ENCODE results near the gene PVALB.

Gene PVALB

DNA sequence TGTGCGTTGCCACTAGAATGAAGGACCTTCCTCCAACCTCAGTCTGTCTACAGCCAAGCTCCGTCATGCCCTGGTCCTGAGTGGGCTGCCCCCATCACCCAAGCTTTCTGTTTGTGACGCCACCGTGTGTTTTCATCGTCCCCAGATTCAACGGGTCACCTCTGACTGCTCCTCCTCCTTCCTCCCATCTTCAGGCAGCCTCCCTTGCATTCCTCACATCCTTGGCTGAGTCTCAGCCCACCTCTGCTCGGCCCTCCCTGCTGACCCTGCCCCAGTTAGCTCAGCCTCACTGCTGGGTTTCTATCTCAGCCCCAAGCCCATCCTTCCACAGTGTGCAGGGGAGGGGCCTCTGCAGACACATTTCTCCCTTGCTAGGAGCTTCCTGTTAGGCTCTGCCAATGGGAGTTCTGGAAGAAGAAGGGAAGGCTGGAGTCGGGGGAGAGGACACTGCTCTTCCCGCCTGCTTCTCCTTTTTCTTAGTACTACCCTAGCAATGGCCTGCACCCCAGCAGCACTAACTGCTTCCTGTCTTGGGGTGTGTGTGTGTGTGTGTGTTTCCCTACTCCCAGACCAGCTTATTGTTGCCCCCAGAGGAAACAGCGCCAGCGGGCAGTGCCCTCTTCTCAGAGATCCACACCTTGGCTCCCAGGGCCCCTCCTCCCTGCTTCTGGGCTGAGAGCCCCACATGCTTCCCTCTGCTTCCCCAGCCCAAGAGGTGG is 46.2 kb downstream of the PVALB start:
- DNase-seq: no peak

DNA sequence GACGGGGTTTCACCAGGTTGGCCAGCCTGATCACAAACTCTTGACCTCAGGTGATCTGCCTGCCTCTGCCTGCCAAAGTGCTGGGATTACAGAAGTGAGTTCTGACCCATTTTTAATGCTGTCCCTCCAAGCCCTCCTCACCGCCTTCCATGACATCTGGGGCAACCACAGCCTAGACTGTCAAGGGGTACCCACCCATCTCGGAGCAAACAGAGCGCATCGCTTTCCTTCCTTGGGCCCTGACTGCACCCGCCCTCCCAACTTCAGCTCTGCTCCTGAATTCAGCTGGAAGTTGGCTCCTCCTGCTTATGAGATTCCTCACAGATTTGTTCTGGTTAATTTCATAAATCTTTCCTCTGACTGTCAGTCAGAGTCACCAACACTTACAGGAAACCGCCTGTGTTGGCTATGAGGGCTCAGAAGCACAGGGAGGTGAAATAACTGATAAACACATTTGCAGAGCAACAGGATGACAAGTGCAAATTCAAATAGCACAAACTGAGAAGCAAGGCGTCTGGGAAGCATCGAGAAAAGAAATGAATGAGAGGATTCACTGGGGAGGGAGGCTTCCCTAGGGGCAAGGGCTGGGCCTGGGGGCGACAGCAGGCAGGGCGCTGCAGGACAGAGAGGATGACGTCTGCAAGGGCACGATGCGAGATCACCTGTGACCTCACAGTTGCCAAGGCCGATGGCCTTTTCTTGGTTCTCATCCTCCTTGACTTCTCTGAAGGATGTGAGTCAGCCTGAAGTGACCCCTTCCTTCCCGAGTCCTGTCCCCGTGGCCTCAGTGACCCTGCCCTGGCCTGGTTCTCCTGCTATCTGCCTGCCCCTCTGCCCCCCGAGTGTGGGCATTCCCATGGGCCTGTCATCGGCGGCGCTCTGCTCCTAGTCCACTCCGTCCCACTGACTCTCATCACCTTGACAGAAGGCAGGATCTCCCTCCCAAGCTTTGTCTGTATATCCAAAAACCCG is 47.0 kb downstream of the PVALB start:
- DNase-seq: no peak

DNA sequence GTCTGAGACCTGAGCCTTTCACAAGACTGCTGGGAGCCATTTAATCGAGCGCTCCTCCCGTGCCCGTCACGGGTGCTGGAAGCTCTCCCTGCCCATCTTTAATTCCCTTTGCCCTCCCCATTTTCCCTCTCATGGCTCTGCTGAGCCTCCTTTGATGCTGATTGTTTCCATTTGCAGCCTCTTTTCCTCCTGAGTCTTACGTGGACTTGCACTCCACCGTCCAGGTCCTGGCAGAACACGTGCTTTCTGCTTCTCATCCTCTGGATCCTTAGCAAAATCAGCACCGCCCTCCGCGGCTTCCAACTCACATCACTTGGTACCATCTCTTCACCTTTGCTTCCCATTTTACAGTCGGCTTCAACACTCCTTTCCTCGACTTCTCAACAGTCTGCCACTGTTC is 48.2 kb downstream of the PVALB start:
- DNase-seq: no peak

DNA sequence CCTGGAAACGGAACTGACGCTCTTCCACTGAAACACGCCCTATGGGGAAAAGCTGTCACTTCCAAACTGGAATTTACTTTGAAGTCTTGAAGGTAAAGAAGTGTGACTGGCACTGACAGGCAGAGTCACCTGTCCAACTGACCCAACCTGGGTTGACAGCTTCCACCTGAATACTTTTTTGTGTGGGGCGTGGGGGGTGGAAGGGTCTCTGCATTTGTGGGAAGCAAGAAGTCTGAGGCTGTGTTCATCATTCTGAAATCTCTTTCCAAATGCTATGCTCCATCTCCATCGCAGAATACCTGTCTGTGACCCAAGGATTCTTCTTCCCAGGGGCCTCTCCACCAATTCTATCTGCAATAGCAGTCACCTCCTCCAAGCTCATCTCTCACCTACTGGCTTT is 48.7 kb downstream of the PVALB start:
- no peak for DNase-seq

DNA sequence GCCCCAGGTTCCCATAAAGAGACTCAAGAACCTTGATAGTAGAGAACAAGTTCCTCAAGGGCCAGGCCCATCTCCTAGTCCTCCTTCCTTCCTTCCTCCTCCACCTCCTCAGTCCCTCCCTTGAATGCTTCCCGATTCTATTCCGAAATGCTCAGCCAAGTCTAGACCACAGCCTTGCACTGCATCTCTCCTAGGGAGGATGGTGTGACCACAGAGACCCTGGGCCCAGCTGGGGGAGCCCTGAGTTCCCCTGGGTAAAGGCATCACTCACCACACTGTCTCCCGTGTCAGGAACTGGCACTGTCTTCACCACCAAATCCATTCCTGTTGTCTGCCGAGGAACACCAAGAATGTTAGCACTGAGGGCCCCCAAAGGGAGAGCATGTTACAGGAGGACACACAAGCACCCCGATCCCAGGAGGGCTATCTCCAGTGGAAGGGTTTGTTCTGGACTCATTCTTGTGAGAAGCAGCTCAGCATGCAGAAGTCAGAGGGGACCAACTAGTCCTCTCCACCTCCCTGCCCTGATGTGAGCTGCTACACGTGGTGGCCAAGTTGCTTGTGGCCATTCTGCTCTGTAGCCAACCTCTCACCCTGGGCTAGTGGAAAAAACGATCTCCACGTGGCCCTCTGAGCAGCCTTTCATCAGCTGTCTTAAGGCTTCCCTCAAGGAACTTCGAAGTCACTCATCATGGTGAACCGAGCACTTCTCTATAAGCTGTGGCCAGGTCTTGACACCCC is 49.6 kb downstream of the PVALB start:
- no peak for DNase-seq

DNA sequence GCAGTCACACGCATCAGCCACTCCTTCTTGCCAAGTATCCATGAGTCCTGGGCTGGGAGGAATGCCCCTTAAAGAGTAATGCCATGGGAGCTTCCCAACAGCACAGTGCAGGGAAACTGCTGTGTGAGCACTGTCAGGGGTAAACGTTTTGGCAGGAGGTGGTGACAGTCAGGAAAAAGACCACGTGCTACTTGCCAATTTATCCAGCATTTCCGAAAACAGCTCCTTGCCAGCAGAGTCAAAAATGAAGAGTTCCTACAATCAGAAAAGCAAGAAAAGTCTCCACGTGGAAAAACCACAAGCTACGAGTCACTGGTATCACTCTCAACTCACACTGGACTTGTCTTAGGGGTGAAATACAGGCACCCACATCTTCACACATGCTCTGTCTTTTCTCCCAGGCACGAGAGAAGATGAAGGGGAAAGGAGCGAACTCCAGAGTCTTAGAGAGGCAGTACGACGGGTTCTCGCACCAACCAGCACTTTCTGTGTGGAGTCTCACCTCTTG is 50.8 kb downstream of the PVALB start:
- DNase-seq: no peak

DNA sequence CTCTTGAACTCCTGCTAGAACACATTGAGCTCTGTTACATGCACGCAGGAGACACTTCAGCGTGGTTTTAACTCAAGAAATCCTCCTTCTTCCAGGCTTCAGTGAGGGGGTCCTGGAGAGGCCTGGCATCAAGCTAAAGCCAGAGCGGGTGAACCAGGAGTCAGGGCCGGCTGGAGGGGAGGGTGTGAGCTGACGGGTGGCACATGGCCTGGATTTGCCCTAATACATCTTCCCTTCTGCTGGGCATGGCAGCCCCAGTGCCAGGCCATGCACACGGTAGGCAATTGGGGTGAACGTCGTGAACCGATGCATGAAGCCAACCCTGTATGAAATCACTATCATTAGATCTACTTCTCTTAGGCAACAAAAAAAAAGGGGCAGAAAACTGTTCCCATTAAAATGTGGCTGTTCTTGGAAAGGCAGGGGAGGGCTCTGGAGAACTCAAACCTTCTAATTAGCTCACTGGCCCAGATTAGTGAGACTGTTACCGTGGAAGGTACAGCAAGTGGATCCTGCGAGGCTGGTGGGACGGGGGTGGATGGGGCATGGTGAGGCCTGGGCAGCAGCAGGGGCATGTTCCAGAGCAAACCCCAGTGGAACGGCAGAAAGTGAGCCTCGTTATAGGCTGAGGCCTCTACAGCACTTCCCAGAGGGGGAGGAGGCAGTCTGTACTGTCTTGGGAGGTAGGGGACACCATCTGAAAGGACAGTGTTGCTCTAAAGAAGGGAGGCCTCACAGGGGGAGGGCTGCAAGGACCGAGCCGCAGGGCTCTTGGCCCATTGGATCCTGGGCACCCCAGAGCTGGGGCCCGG is 51.5 kb downstream of the PVALB start:
- DNase-seq: no peak

DNA sequence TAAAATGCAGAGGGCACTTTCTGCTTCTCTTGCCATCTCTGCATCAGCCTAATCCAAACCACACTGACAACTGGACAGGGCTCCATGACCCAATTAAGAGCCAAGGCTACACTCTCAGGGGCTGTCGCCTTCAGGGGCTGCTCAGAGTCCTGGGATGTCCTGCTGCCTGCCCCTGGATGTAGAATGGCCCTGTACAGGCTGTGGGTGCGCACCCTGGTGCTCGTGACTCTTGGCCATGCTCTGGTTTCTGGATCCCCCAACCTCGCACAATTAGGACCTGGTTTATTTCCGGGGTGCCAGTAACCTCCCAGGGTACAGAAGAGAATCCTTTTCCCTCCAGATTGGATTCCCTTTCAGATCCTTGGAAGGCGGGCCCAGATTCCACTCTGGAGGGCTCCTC is 52.2 kb downstream of the PVALB start:
- no peak for DNase-seq

DNA sequence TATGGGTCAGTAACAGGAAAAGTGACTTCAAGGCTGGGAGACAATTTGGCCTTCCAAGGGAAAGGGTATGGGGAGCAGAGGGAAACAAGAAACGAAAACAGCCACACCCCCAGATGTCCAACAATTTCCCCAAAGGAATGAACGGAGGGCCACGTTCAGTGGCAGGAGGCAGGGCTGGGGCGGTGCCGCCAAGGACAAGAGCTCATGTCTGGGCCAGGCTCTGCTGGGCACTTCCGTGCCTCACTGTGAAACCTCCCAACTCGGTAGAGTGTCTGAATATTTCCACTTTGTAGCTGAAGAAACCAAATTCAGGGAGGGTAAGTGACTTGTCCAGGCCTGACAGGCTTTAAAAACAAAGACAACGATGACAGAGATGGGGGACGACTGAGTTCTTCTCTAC is 52.8 kb downstream of the PVALB start:
- no peak for DNase-seq

DNA sequence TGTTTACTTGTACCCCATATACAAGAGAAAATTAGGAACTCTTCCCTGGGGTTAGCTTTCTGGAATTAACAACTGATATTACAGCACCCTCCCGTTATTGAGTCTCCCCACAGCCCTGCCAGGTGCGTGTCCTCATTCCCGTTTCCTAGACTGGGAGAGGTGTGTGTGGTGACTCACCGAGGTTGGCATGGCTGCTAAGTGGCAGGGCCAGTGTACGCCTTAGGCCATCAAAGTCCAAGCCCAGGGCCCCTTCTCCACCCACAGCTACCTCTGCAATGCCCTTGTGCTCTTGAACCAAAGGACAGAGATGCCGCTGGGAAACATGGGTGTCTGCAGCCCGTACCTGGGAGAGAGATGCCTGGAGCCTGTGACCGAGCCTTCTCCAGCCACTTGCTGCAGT is 53.3 kb downstream of the PVALB start:
- DNase-seq: no peak

DNA sequence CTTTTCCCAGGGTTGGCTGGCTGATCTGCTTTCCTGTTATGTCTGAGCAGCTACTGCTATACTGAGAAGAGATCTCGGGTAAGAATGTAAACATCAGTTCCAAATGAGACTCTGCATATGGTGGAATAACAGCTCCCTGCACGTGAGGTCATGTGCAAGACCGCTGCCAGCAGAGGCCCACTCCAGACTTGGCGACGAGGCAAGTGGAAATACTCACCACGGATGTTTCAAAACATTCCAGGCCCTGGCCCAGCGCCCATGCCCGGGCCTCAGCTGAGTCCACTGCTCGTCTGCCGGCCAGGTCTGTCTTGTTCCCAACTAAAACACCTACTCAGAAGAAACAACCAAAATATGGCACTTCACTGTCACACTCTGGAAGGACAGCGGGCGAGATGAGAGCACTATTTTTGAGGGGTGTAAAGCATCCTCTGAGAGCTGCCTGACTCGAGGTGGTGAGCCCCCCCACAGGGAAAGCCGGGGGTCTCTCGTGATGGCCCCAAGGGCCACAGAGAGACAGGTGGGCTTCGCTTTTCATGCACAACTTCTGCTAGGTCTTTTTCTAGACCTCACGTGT is 54.1 kb downstream of the PVALB start:
- no peak for DNase-seq

DNA sequence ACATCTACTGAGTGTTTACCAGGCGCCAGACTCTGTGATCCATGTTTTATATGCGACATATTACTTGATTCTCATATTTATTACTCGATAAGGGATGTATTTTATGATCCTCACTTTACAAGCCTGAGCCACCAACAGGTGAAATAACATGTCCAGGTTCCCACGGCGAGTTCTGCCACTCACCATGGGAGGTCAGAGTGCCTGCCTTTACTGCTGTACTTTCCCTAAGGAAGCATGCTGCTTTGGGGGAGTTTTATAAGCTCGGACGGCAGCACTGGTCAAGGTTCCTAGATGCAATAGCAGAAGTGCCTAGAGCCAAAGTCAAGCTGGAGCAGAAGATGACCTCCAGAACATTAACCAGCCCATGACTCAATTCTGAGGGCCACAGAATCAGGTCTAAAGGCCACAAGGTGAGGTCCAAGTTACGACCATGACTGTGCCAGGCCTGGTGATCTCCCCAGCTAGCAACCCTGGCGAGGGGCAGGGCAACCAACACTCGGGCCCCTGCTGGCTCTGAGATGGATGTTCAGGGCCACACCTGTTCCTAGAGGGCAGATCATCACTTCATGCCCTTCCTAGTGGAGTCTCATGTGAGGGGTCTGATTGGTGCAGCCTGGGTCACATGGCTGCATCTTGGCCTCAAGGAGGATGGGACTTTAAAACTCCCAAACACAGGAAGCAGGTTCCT is 55.1 kb downstream of the PVALB start:
- no peak for DNase-seq

DNA sequence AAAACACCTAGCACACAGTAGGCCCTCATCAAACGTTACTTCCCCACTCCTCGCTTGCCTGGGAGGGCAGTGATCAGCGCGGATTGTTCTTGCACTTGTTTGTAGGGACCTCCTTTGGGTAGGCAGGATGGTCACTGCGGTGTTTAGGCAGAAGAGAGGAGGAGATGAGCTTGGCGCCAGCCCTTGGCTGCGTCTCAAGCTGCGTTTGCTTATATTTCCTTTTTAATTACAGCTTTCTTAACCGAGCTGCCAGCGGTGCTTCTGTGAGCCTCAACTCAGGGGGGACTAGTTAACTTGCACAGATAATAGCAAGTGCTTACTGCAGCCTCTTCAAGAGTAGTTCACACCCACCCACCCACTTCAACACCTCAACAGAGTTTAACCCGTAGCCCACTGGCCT is 56.0 kb downstream of the PVALB start:
- DNase-seq: no peak

DNA sequence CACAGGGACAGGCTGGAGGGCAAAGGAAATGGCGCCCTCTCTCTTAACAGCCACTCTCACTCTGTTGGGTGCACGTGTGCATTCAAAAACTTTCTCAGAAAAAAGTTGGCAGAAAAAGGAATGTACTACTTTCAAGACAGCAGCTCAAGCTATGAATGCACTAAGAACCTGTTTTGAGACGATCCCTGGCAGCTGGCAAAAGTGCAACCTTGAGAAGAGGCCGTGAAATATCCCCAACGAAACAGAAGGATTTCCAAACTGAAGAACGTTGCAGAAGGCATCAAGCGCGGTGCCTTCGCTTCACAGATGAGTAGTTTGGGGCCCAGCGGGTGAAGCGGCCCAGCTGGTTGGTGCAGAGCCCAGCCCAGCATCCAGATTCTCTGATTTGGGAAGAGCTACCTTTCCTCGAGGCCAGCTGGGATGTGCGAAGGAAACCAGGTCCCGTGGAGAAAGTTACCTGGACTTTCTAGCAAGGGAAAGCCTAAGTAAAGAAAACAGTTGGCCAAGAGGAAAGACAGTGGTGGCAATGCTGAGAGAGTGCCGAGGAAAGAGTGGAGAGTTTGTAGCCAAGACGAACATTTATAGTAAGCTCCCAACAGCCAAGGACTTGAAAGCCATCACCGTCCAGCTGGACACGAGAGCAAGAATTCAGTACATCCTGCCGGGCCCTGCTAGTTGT is 57.2 kb downstream of the PVALB start:
- no peak for DNase-seq

DNA sequence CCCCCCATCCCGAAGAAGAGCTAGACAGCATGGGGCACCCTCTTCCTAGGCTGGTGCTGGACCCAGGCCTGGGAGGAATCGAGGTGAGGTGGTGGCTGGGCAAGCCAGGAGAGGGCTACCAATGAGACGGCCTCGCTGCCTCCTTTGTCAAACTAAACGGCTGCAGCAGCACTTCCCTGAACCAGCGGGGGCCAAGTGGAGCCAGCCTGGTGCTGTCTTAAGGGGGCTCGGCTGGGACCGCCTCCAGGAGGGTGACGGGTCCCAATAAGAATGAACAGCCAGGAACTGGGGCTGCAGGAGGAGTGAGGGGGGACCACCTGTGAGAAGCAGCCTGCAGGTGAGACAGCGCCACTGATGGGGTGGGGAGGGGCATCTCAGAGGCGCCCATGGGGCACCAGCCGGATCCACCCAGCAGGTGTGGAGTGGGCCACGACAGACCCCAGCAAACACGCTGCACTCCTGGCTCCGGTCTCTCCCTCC is 58.0 kb downstream of the PVALB start:
- no peak for DNase-seq

DNA sequence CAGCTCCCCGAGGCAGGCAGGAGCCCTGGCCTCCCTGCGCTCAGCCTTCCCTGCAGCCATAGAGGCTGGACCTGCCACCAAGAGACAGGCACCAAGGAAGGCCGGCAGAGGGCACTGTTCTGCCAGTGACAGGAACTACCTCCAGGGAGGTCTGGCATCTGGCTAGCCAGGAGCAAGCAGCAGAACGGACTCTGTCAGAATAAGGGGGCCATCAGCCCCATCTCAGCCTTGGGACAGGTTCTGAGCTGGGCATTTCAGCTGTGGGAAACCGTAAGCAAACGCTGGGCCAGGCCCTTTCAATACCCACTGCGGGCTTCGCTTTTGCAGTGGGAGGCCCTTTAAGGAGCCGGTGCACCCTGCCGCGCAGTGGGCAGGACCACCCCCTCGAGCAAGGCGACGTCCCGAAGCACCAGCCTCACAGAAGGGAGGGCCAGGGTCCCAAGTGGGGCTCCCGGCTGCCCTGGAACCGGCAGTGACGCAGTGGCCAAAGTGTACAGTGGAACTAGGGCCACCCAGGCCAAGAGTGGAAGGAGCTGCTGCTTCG is 59.1 kb downstream of the PVALB start:
- peak; percentile 45 to 57 for DNase-seq

DNA sequence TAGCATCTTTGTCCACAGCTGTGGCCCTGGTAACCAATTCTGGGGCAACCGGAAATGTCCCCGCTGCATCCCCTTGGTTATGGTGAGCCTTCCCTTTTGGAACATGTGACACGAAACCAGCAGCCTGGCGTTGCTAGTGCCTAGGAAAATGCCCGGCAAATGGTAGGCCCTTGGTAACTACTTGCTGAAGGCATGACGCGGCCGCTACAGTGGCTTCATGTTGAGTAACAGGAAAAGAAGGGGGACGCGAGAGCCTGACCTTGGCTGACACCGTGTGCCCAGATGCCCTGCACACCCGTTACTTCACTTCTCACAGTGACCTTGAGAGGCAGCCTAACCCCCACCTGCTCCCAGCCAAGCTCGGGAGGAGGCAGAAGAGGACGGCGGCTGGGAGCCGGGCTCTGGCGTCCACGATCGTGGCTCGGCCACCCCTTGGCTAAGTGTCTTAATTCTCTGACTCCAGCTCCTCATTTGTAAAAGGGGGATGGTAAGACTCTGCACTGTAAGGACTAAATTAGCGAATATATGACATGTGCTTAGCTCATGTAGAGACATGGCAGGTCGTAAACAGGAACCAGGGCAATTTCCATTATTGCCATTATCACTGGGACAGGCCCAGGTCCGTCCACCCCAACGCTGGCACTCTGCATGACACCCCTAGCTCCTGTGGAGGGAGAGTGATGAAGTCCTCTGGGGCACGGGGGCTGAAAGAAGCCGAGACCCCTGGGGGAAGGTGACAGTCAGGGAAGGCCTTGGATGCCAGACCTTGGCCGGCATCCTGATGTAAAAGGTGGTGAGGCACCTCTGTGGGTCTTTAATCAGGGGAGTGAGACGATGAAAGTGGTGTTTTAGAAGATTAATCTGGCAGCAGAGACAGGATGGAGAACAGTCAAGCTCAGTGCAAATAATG is 59.8 kb downstream of the PVALB start:
- DNase-seq: no peak

DNA sequence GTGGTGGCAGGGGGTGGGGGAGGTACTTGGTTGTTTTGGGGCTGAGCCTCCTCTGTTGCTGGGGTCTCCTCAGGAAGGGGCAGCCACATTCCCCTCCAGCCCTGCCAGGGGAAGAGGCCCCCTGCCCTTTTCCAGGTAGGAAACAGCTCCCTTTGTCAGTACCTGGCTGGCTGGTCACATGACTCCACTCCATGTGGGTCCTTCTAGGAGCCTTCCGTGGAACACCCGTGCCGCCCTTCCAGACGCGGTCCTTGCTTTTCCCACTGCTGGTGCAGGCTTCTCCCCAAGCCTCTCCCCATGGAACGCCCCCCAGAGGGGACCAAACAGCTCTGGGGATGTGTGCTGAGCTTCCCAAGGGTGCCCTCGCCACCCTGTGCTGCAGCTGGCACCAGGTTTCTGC is 60.8 kb downstream of the PVALB start:
- DNase-seq: no peak

DNA sequence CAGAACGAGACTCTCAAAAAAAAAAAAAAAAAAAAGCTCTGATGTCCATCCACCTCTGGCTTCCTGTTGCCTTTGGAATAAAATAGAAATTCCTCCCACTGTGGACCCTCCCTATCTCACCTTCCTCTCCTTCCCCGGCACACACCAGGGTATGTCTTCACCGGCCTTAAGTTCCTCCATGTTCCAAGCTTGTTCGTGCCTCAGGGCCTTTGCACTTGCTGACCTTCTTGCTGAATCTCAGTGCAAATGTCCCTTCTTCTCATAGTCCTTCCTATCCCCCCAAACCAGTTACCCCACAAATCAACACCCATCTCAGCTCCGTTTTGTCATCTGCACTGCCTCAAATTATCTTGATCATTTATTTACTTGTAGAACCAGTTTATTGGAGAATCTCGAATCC is 61.5 kb downstream of the PVALB start:
- no peak for DNase-seq

All from NCI-H2081 (cell line).